MM.1S (cell line): Measurements from ENCODE around the gene SLC13A3.

ENCODE experiments used
- DNase-seq: peaks from one replicate; pipeline ENCODE4 v3.0.0-alpha.2; 2015
- H2AFZ ChIP-seq: fragments of 300-600 bp; sonication (generic); 2 replicates; pipeline ENCODE4 v1.6.0; 2016; ENCODE audit warnings: antibody characterized with exemption, low read length
- H3F3A ChIP-seq: fragments of 300-600 bp; sonication (generic); 2 replicates; pipeline ENCODE4 v1.6.1; 2016; ENCODE audit warnings: mild to moderate bottlenecking, antibody characterized with exemption, low read length, moderate library complexity, mixed read lengths; ENCODE audit not compliant: insufficient read depth
- H3K27ac ChIP-seq: fragments of 300-600 bp; sonication (generic); 2 replicates; pipeline ENCODE4 v1.5.1; 2016; ENCODE audit warnings: mild to moderate bottlenecking, low read length
- H3K27me3 ChIP-seq: fragments of 300-600 bp; sonication (generic); replicated peaks from 2 replicates; pipeline ENCODE4 v1.6.0; 2016; ENCODE audit warnings: low read length; ENCODE audit not compliant: insufficient read depth
- H3K36me3 ChIP-seq: fragments of 300-600 bp; sonication (generic); replicated peaks from 2 replicates; pipeline ENCODE4 v1.6.1; 2016; ENCODE audit warnings: mild to moderate bottlenecking, low read length, mixed read lengths; ENCODE audit not compliant: insufficient read depth
- H3K4me1 ChIP-seq: fragments of 300-600 bp; sonication (generic); 2 replicates; pipeline ENCODE4 v1.6.1; 2016; ENCODE audit warnings: low read length, mixed read lengths
- H3K4me2 ChIP-seq: fragments of 300-600 bp; sonication (generic); 2 replicates; pipeline ENCODE4 v1.6.0; 2016; ENCODE audit warnings: low read depth, low read length
- H3K4me3 ChIP-seq: fragments of 300-600 bp; sonication (generic); 2 replicates; pipeline ENCODE4 v1.5.1; 2016; ENCODE audit warnings: low read length, mixed read lengths
- H3K79me2 ChIP-seq: fragments of 300-600 bp; sonication (generic); 2 replicates; pipeline ENCODE4 v1.6.1; 2016; ENCODE audit warnings: mixed run types, low read length, mixed read lengths
- H3K9ac ChIP-seq: fragments of 300-600 bp; sonication (generic); 2 replicates; pipeline ENCODE4 v1.6.1; 2016; ENCODE audit warnings: low read length, mixed read lengths
- H3K9me2 ChIP-seq: fragments of 300-600 bp; sonication (generic); replicated peaks from 2 replicates; pipeline ENCODE4 v1.6.1; 2016; ENCODE audit warnings: mild to moderate bottlenecking, low read length, mixed read lengths; ENCODE audit not compliant: insufficient read depth
- H3K9me3 ChIP-seq: fragments of 300-600 bp; sonication (generic); replicated peaks from 2 replicates; pipeline ENCODE4 v1.6.1; 2016; ENCODE audit warnings: mild to moderate bottlenecking, low read length, mixed read lengths; ENCODE audit not compliant: insufficient read depth
- H4K20me1 ChIP-seq: fragments of 300-600 bp; sonication (generic); 2 replicates; pipeline ENCODE4 v1.6.1; 2016; ENCODE audit warnings: mild to moderate bottlenecking, low read length, moderate library complexity, mixed read lengths; ENCODE audit not compliant: insufficient read depth
- CTCF ChIP-seq: fragments of 300-600 bp; sonication (generic); IDR thresholded peaks from 2 replicates; pipeline ENCODE4 v1.5.1; 2016; ENCODE audit warnings: antibody characterized with exemption, low read length, mixed read lengths
- EZH2 ChIP-seq: fragments of 300-600 bp; sonication (generic); optimal IDR thresholded peaks from 2 replicates; pipeline ENCODE3; 2017; ENCODE audit warnings: low read depth, mild to moderate bottlenecking, antibody characterized with exemption, low read length, mixed read lengths
- EZH2phosphoT487 ChIP-seq: fragments of 300-600 bp; sonication (generic); IDR thresholded peaks from 2 replicates; pipeline ENCODE4 v1.6.1; 2018; ENCODE audit warnings: antibody characterized with exemption, low read length

The SLC13A3 gene

GRCh38 chr20:46543959-46544358 is 107.3 kb downstream of the SLC13A3 start:
- no peaks in the 10 kb centered on the region for H3K27me3 ChIP-seq
- no peaks in the 10 kb centered on the region for H3K36me3 ChIP-seq
- no peak overlapping the region for H2AFZ ChIP-seq
- no peak for DNase-seq
- H3K9ac ChIP-seq: no peak overlapping the region
- H3F3A ChIP-seq: peaks cover 26% of the 10 kb centered on the region
- no peaks in the 10 kb centered on the region for H3K79me2 ChIP-seq
- H3K9me3 ChIP-seq: no peaks in the 10 kb centered on the region
- peak overlapping the region; percentile 94; the same call in 1 of the 2 replicates for H3K27ac ChIP-seq
- no peak overlapping the region for H3K4me3 ChIP-seq
- H3K4me1 ChIP-seq: peaks cover 49% of the 10 kb centered on the region
- TF ChIP-seq EZH2: no peak
- no peaks in the 10 kb centered on the region for H3K9me2 ChIP-seq
- H3K4me2 ChIP-seq: 0 out of 2 replicates have a peak overlapping the region, but pooled peaks have one; percentile 73
- H4K20me1 ChIP-seq: no peaks in the 10 kb centered on the region

GRCh38 chr20:46543033-46543432 is 108.2 kb downstream of the SLC13A3 start:
- no peaks in the 10 kb centered on the region for H3K79me2 ChIP-seq
- peaks cover 42% of the 10 kb centered on the region for H3K4me1 ChIP-seq
- H2AFZ ChIP-seq: no peak overlapping the region
- H3K27me3 ChIP-seq: no peaks in the 10 kb centered on the region
- H3K9ac ChIP-seq: no peak overlapping the region
- H3K9me3 ChIP-seq: no peaks in the 10 kb centered on the region
- no peak overlapping the region for H3K27ac ChIP-seq
- no peak for TF ChIP-seq EZH2
- no peak for TF ChIP-seq CTCF
- no peak for TF ChIP-seq EZH2phosphoT487
- no peaks in the 10 kb centered on the region for H3K36me3 ChIP-seq
- no peak overlapping the region for H3K4me3 ChIP-seq
- H3K9me2 ChIP-seq: no peaks in the 10 kb centered on the region
- no peak for DNase-seq
- H3K4me2 ChIP-seq: no peak overlapping the region
- H4K20me1 ChIP-seq: no peaks in the 10 kb centered on the region
- peaks cover 20% of the 10 kb centered on the region for H3F3A ChIP-seq

- H3K4me2 ChIP-seq: no peak overlapping the region
Measured at GRCh38 chr20:46541229-46541935, 109.9 kb downstream of the SLC13A3 start.

More at GRCh38 chr20:46541229-46541935, 109.9 kb downstream of the SLC13A3 start:
- Histone ChIP-seq H3K9me2 (no peaks in the 10 kb centered on the region), H3K4me3 (no peak overlapping the region), H3K27ac (no peak overlapping the region), H3K79me2 (no peaks in the 10 kb centered on the region), H4K20me1 (no peaks in the 10 kb centered on the region), H3K27me3 (no peaks in the 10 kb centered on the region), H3F3A (peaks cover 20% of the 10 kb centered on the region), H3K9me3 (no peaks in the 10 kb centered on the region), H3K9ac (no peak overlapping the region), H3K36me3 (no peaks in the 10 kb centered on the region), H2AFZ (no peak overlapping the region), H3K4me1 (peaks cover 27% of the 10 kb centered on the region)
- DNase-seq: no peak
- TF ChIP-seq EZH2phosphoT487 (no peak), CTCF (no peak), EZH2 (no peak)
